NCI-H510A (cell line): ENCODE data around the gene COMMD3.

Experiments
- DNase-seq: peaks from one replicate; lab custom pipeline; 2025; lab: John Stamatoyannopoulos, UW

Gene COMMD3

GRCh38 chr10:22319980-22320558, 3.9 kb downstream of the COMMD3 start:
- DNase-seq: no peak

GRCh38 chr10:22320591-22321155, 4.5 kb downstream of the COMMD3 start, which contains the start of gene BMI1:
Gene BMI1 (plus strand): TSS chr10:22321099. CDS start chr10:22326450, 5,351 bp downstream.
- peak; percentile 53 for DNase-seq

- DNase-seq: no peak
Measured at GRCh38 chr10:22321156-22321923, 5.2 kb downstream of the COMMD3 start.

GRCh38 chr10:22321924-22322640, 5.9 kb downstream of the COMMD3 start:
- no peak for DNase-seq

GRCh38 chr10:22322641-22323160, 6.5 kb downstream of the COMMD3 start:
- no peak for DNase-seq

- no peak for DNase-seq
Measured at GRCh38 chr10:22323538-22324305, 7.5 kb downstream of the COMMD3 start.

GRCh38 chr10:22324413-22324812, 8.2 kb downstream of the COMMD3 start:
- DNase-seq: no peak

- DNase-seq: no peak
Measured at GRCh38 chr10:22324893-22325271, 8.7 kb downstream of the COMMD3 start.

- peak; percentile 39 for DNase-seq
Measured at GRCh38 chr10:22325272-22326144, 9.3 kb downstream of the COMMD3 start.

- DNase-seq: no peak
Measured at GRCh38 chr10:22326145-22326702, 10.0 kb downstream of the COMMD3 start.

GRCh38 chr10:22329150-22329549, 13.0 kb downstream of the COMMD3 start:
- no peak for DNase-seq

GRCh38 chr10:22332116-22332692, 16.0 kb downstream of the COMMD3 start:
- no peak for DNase-seq

- no peak for DNase-seq
Measured at GRCh38 chr10:22333167-22333974, 17.2 kb downstream of the COMMD3 start.

- no peak for DNase-seq
Measured at GRCh38 chr10:22333975-22334282, 17.7 kb downstream of the COMMD3 start.

- DNase-seq: no peak
Measured at GRCh38 chr10:22334414-22335172, 18.4 kb downstream of the COMMD3 start.

GRCh38 chr10:22335173-22335933, 19.2 kb downstream of the COMMD3 start:
- DNase-seq: no peak

- no peak for DNase-seq
Measured at GRCh38 chr10:22338185-22338900, 22.2 kb downstream of the COMMD3 start.
